Caco-2 (cell line): ENCODE results near the gene ATG16L1. TPM values are rescaled to one million over a fixed set of nuclear protein-coding genes. Genes with fewer than 3 reads are reported as not detected.

ENCODE experiments used
- BruUV-seq: library from RNA; stranded (reverse); fragments of 400-500 nt; replicated peaks from 2 replicates; lab custom pipeline; 2021; lab: Mats Ljungman, UMichigan
- CTCF ChIA-PET: fragments of 300-600 bp; sonication (Branson Sonifier 250); formaldehyde crosslinking; loops from one replicate; lab custom pipeline; 2022; ENCODE audit warnings: antibody characterized with exemption; lab: Charles Lee
- POLR2A ChIA-PET: fragments of 300-600 bp; sonication (Branson Sonifier 250); formaldehyde crosslinking; loops from one replicate; lab custom pipeline; 2022; ENCODE audit warnings: antibody characterized with exemption; lab: Charles Lee
- DNase-seq, 2 experiments: peaks; one replicate each; pipeline versions ENCODE4 v3.0.0 to v3.0.0-alpha.2; 2020 to 2022
- H3K27me3 ChIP-seq: replicated peaks from 2 replicates; pipeline ENCODE4 v1.6.0; 2011; ENCODE audit warnings: low read length; ENCODE audit not compliant: control insufficient read depth, insufficient read depth
- H3K36me3 ChIP-seq: 2 replicates; pipeline ENCODE4 v1.5.1; 2011; ENCODE audit warnings: low read length; ENCODE audit not compliant: control insufficient read depth, insufficient read depth
- H3K4me1 ChIP-seq: fragments of 250-450 bp; sonication (Bioruptor Pico); 2 replicates; pipeline ENCODE4 v1.5.1; 2020; ENCODE audit warnings: mild to moderate bottlenecking
- H3K4me3 ChIP-seq: 2 replicates; pipeline ENCODE4 v1.5.1; 2011; ENCODE audit warnings: low read depth, mild to moderate bottlenecking, control low read depth, low read length
- H3K9me3 ChIP-seq: fragments of 250-450 bp; sonication (Bioruptor Pico); 2 replicates; pipeline ENCODE4 v1.5.1; 2020; ENCODE audit warnings: mild to moderate bottlenecking, moderate library complexity
- H3K27ac Mint-ChIP-seq: one replicate; pipeline ENCODE4 v1.8.0; 2022; ENCODE audit warnings: mixed read lengths; ENCODE audit not compliant: unreplicated experiment
- H3K27me3 Mint-ChIP-seq: one replicate; pipeline ENCODE4 v1.8.0; 2022; ENCODE audit warnings: mixed read lengths; ENCODE audit not compliant: insufficient read depth, unreplicated experiment
- H3K36me3 Mint-ChIP-seq: one replicate; pipeline ENCODE4 v1.8.0; 2022; ENCODE audit warnings: mild to moderate bottlenecking, mixed read lengths; ENCODE audit not compliant: insufficient read depth, unreplicated experiment
- H3K4me1 Mint-ChIP-seq: one replicate; pipeline ENCODE4 v1.8.0; 2022; ENCODE audit warnings: low read depth, mixed read lengths; ENCODE audit not compliant: unreplicated experiment
- H3K4me3 Mint-ChIP-seq: one replicate; pipeline ENCODE4 v1.8.0; 2022; ENCODE audit warnings: mild to moderate bottlenecking, moderate library complexity, mixed read lengths; ENCODE audit not compliant: unreplicated experiment
- H3K9me3 Mint-ChIP-seq: one replicate; pipeline ENCODE4 v1.8.0; 2022; ENCODE audit warnings: mixed read lengths; ENCODE audit not compliant: unreplicated experiment
- CTCF ChIP-seq, 2 experiments: fragments of 200-600 bp in 1 of 2; IDR thresholded peaks; 1 replicate in 1 of 2; 2 replicates in 1 of 2; pipeline versions ENCODE4 v1.5.1 to v1.8.0; 2011 to 2022; ENCODE audit warnings: antibody characterized with exemption in 1 of 2, control low read depth in 1 of 2, inconsistent platforms in 1 of 2, low read depth in 1 of 2, low read length in 1 of 2, mild to moderate bottlenecking in 1 of 2, moderate library complexity in 1 of 2; ENCODE audit not compliant: insufficient read depth in 1 of 2, severe bottlenecking in 1 of 2, unreplicated experiment in 1 of 2
- intact Hi-C: fragments of 100-400 bp; cut with micrococcal nuclease; formaldehyde crosslinking; loops from one replicate; pipeline ENCODE4 v1.10.0; 2022; ENCODE audit not compliant: unreplicated experiment
- total RNA-seq: library from RNA; stranded (reverse); gene quantifications from 2 replicates; pipeline ENCODE4 v1.2.3, GENCODE V29; 2022

ATG16L1 gene
- total RNA-seq, 1 experiment from 2014 or later: 20.1 TPM

GRCh38 chr2:233290051-233290845, 38.8 kb downstream of the ATG16L1 start:
- no peak overlapping the region for H3K4me3 ChIP-seq
- BruUV-seq: no TSS peak
- intact Hi-C loops: no loop called here
- no peak for TF ChIP-seq CTCF (IDR thresholded peaks at IDR 0.05; ENCODE audit: insufficient read depth in 1 of 2, low read depth in 1 of 2, low read length in 1 of 2, severe bottlenecking in 1 of 2, unreplicated experiment in 1 of 2)
- Mint-ChIP-seq H3K4me3 (no peak overlapping the region), H3K9me3 (no peaks in the 10 kb centered on the region), H3K4me1 (no peaks in the 10 kb centered on the region), H3K27ac (no peak overlapping the region), H3K36me3 (peaks cover 59% of the 10 kb centered on the region), H3K27me3 (no peaks in the 10 kb centered on the region)
- ChIA-PET CTCF (no interaction called here), POLR2A (no interaction called here)
- DNase-seq: no peak
- no peaks in the 10 kb centered on the region for H3K27me3 ChIP-seq
- H3K4me1 ChIP-seq: no peaks in the 10 kb centered on the region
- H3K9me3 ChIP-seq: no peaks in the 10 kb centered on the region
- no peaks in the 10 kb centered on the region for H3K36me3 ChIP-seq

GRCh38 chr2:233295891-233296290, 44.4 kb downstream of the ATG16L1 start:
- ChIA-PET POLR2A (no interaction called here), CTCF (interaction anchor here (0.7 kb wide), 1 partner anchor 929 kb away, joined by 3 read pairs; no protein-coding TSS in a partner anchor)
- peaks cover 5% of the 10 kb centered on the region for H3K4me1 Mint-ChIP-seq
- Histone ChIP-seq H3K4me1 (0 out of 2 replicates have a peak, but pooled peaks cover 3% of the 10 kb centered on the region), H3K9me3 (no peaks in the 10 kb centered on the region), H3K27me3 (no peaks in the 10 kb centered on the region), H3K4me3 (no peak overlapping the region), H3K36me3 (no peaks in the 10 kb centered on the region)
- no peaks in the 10 kb centered on the region for H3K27me3 Mint-ChIP-seq
- no peak overlapping the region for H3K27ac Mint-ChIP-seq
- peaks cover 34% of the 10 kb centered on the region for H3K36me3 Mint-ChIP-seq
- intact Hi-C loops: no loop called here
- no peaks in the 10 kb centered on the region for H3K9me3 Mint-ChIP-seq
- no peak overlapping the region for H3K4me3 Mint-ChIP-seq
- no peak for DNase-seq
- BruUV-seq: no TSS peak
- TF ChIP-seq CTCF (IDR thresholded peaks at IDR 0.05; ENCODE audit: insufficient read depth in 1 of 2, low read depth in 1 of 2, low read length in 1 of 2, severe bottlenecking in 1 of 2, unreplicated experiment in 1 of 2): no peak

- intact Hi-C loops: no loop called here
- Mint-ChIP-seq H3K4me3 (no peak overlapping the region), H3K9me3 (no peaks in the 10 kb centered on the region), H3K27ac (no peak overlapping the region), H3K27me3 (no peaks in the 10 kb centered on the region), H3K4me1 (peaks cover 5% of the 10 kb centered on the region), H3K36me3 (peaks cover 25% of the 10 kb centered on the region)
- CTCF ChIA-PET: no interaction called here
- DNase-seq: no peak
- Histone ChIP-seq H3K4me1 (0 out of 2 replicates have a peak, but pooled peaks cover 3% of the 10 kb centered on the region), H3K4me3 (no peak overlapping the region), H3K27me3 (no peaks in the 10 kb centered on the region), H3K36me3 (no peaks in the 10 kb centered on the region), H3K9me3 (no peaks in the 10 kb centered on the region)
- no peak for TF ChIP-seq CTCF (IDR thresholded peaks at IDR 0.05; ENCODE audit: insufficient read depth in 1 of 2, low read depth in 1 of 2, low read length in 1 of 2, severe bottlenecking in 1 of 2, unreplicated experiment in 1 of 2)
- POLR2A ChIA-PET: no interaction called here
- BruUV-seq: no TSS peak
Observed at GRCh38 chr2:233297076-233297475, 45.6 kb downstream of the ATG16L1 start.
